Suprapubic skin (tissue), 4 donors: Measurements from ENCODE around the gene PPP2R3B.

Source experiments
- EP300 ChIP-seq: sonication (generic); formaldehyde crosslinking; IDR thresholded peaks from one replicate; pipeline ENCODE4 v1.6.1; 2017; ENCODE audit warnings: antibody characterized with exemption
- POLR2A ChIP-seq, 2 donors: fragments of 450-650 bp; IDR thresholded peaks; one replicate each; pipeline ENCODE4 v1.6.1; 2017; ENCODE audit warnings: antibody characterized with exemption in 2 of 2, mild to moderate bottlenecking in 2 of 2, moderate library complexity in 2 of 2
- POLR2AphosphoS5 ChIP-seq, 3 donors: sonication (generic); formaldehyde crosslinking; IDR thresholded peaks; one replicate each; pipeline ENCODE4 v1.6.1; 2017; ENCODE audit warnings: antibody characterized with exemption in 3 of 3
- TF ChIP-seq, protein P1 (sequence below), 2 donors: fragments of 200-600 bp in 1 of 2; fragments of 450-650 bp in 1 of 2; sonication (generic) in 1 of 2; IDR thresholded peaks; one replicate each; pipeline ENCODE4 v1.5.1; 2016 to 2019; ENCODE audit warnings: antibody characterized with exemption in 2 of 2, mild to moderate bottlenecking in 1 of 2, moderate library complexity in 1 of 2

DNA sequence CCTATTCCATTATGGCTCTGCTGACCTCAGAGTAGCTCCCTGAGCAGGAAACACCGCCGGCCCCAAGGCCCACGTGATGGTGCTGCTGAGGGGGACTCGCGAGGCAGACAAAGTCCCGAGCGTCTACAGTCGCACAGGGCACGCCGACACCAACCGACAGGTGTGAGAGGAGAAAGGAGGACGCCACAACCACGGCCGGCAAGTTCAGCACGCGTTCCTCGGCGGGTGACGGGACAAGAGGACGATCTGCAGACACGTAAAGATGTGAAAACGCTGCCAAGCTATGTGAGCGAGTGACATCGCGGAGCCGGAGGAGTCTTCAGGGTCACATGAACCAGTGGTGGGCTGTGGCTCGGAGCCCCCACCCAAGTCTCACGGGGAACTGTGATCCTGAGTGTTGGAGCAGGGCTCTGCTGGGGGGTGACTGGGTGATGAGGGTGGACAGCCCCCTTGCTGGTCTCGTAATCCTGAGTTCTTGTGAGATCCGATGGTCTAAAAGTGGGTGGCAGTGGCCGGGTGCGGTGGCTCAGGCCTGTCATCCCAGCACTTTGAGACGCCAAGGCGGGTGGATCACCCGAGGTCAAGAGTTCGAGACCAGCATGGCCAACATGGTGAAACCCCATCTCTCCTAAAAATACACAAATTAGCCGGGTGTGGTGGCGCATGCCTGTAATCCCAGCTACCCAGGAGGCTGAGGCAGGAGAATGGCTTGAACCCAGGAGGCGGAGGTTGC, 34.0 kb downstream of the PPP2R3B start:
- TF ChIP-seq, protein P1, sequence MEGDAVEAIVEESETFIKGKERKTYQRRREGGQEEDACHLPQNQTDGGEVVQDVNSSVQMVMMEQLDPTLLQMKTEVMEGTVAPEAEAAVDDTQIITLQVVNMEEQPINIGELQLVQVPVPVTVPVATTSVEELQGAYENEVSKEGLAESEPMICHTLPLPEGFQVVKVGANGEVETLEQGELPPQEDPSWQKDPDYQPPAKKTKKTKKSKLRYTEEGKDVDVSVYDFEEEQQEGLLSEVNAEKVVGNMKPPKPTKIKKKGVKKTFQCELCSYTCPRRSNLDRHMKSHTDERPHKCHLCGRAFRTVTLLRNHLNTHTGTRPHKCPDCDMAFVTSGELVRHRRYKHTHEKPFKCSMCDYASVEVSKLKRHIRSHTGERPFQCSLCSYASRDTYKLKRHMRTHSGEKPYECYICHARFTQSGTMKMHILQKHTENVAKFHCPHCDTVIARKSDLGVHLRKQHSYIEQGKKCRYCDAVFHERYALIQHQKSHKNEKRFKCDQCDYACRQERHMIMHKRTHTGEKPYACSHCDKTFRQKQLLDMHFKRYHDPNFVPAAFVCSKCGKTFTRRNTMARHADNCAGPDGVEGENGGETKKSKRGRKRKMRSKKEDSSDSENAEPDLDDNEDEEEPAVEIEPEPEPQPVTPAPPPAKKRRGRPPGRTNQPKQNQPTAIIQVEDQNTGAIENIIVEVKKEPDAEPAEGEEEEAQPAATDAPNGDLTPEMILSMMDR (IDR thresholded peaks at IDR 0.05) = no peak
- no peak for TF ChIP-seq POLR2A (IDR thresholded peaks at IDR 0.05)
- TF ChIP-seq EP300 = no peak
- TF ChIP-seq POLR2AphosphoS5 (IDR thresholded peaks at IDR 0.05) = no peak
